Measurements from ENCODE around the gene ADARB1.

The ADARB1 gene

DNA sequence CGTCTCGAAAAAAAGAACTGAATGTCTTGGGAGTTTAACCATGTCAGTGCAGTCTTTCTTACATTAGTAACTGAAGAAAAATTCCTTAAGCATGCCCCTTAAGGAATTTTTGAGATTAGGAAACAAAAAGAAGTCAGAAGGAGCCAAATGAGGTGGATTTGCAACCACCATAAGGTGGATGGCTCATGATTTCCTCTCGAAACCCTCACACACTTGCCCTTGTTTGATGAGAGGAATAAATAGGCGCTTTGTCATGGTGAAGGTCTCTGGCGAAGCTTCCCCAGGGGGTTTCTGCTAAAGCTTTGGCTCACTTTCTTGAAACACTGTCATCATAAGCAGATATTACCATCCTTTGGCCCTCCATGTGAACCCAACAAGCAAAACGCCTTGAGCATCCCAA is 145.1 kb downstream of the ADARB1 start:
- TF ChIP-seq, protein P1, sequence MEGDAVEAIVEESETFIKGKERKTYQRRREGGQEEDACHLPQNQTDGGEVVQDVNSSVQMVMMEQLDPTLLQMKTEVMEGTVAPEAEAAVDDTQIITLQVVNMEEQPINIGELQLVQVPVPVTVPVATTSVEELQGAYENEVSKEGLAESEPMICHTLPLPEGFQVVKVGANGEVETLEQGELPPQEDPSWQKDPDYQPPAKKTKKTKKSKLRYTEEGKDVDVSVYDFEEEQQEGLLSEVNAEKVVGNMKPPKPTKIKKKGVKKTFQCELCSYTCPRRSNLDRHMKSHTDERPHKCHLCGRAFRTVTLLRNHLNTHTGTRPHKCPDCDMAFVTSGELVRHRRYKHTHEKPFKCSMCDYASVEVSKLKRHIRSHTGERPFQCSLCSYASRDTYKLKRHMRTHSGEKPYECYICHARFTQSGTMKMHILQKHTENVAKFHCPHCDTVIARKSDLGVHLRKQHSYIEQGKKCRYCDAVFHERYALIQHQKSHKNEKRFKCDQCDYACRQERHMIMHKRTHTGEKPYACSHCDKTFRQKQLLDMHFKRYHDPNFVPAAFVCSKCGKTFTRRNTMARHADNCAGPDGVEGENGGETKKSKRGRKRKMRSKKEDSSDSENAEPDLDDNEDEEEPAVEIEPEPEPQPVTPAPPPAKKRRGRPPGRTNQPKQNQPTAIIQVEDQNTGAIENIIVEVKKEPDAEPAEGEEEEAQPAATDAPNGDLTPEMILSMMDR (IDR thresholded peaks at IDR 0.05; ENCODE audit: low read depth, low read length), result no peak
- TF ChIP-seq POLR2A (IDR thresholded peaks at IDR 0.05; ENCODE audit: extremely low read depth, insufficient read length), result no peak
- TF ChIP-seq, protein P2, sequence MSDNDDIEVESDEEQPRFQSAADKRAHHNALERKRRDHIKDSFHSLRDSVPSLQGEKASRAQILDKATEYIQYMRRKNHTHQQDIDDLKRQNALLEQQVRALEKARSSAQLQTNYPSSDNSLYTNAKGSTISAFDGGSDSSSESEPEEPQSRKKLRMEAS (IDR thresholded peaks at IDR 0.05; ENCODE audit: low read depth, low read length), result no peak
- no peak for TF ChIP-seq MYC (IDR thresholded peaks at IDR 0.05; ENCODE audit: low read depth, low read length)
- no peak overlapping the region for H3K4me3 ChIP-seq (ENCODE audit: low read depth, low read length)
- no peak for DNase-seq (ENCODE audit: low read depth)

DNA sequence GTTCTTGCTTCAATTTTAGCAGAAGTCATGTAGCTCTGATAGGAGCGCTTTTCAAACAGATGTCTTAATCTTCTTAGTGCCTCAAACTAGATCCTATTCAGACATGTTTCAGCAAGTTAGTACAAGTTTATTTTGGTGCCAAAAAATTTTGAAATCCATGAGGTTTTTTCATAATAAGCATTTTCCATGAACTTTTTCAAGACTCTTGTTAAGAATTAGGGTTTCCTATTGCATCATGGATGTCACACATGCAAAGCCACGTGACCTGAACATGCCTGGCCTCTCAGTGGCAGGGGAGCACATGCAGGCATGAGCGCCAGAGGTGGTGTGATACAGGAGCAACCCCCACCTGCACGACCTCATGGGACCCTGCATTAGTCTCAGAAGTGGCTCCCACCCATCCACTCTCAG is 145.7 kb downstream of the ADARB1 start:
- H3K4me3 ChIP-seq (ENCODE audit: low read depth, low read length), result no peak overlapping the region
- DNase-seq (ENCODE audit: low read depth), result no peak
- TF ChIP-seq, protein P2 (IDR thresholded peaks at IDR 0.05; ENCODE audit: low read depth, low read length), result no peak
- TF ChIP-seq POLR2A (IDR thresholded peaks at IDR 0.05; ENCODE audit: extremely low read depth, insufficient read length) (no peak), MYC (IDR thresholded peaks at IDR 0.05; ENCODE audit: low read depth, low read length) (no peak)
- TF ChIP-seq, protein P1 (IDR thresholded peaks at IDR 0.05; ENCODE audit: low read depth, low read length), result no peak

DNA sequence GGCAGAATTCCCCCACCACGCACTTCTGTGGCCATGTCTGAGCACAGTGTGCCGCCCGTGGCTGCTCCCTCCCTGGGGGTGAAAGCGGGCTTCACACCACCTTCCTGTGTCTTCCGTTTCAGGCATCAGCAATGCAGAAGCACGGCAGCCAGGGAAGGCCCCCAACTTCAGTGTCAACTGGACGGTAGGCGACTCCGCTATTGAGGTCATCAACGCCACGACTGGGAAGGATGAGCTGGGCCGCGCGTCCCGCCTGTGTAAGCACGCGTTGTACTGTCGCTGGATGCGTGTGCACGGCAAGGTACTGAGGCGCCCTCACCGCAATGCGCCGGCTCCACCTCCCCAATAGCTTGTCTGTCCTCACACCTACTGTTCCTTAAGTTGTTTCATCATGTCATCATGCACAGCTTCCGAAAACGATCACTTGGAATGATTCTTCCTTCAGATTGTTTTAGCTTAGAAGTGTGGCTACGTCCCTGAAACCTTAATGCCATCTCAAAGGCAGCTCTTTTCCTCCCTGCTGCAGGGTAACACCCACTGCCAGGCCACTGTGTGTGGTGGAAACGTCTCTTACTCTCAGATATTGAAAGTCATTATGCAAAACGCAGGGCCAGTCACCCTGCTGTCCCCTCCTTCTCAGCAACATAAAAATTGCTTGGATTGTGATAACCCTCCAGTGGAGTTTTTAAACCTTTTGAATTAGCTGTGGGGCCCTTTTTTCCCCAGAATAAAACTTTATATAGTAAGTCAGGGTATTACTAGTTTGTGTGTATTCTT is 146.5 kb downstream of the ADARB1 start:
- no peak overlapping the region for H3K4me3 ChIP-seq (ENCODE audit: low read depth, low read length)
- TF ChIP-seq, protein P2 (IDR thresholded peaks at IDR 0.05; ENCODE audit: low read depth, low read length), result no peak
- TF ChIP-seq, protein P1 (IDR thresholded peaks at IDR 0.05; ENCODE audit: low read depth, low read length), result no peak
- TF ChIP-seq MYC (IDR thresholded peaks at IDR 0.05; ENCODE audit: low read depth, low read length), result no peak
- TF ChIP-seq POLR2A (IDR thresholded peaks at IDR 0.05; ENCODE audit: extremely low read depth, insufficient read length), result no peak
- no peak for DNase-seq (ENCODE audit: low read depth)

DNA sequence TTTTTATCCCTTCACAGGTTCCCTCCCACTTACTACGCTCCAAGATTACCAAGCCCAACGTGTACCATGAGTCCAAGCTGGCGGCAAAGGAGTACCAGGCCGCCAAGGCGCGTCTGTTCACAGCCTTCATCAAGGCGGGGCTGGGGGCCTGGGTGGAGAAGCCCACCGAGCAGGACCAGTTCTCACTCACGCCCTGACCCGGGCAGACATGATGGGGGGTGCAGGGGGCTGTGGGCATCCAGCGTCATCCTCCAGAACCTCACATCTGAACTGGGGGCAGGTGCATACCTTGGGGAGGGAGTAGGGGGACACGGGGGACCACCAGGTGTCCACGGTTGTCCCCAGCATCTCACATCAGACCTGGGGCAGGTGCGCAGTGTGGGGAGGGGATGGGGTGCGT is 147.6 kb downstream of the ADARB1 start:
- TF ChIP-seq, protein P1 (IDR thresholded peaks at IDR 0.05; ENCODE audit: low read depth, low read length), result no peak
- TF ChIP-seq, protein P2 (IDR thresholded peaks at IDR 0.05; ENCODE audit: low read depth, low read length), result no peak
- TF ChIP-seq MYC (IDR thresholded peaks at IDR 0.05; ENCODE audit: low read depth, low read length), result no peak
- no peak for TF ChIP-seq POLR2A (IDR thresholded peaks at IDR 0.05; ENCODE audit: extremely low read depth, insufficient read length)
- no peak overlapping the region for H3K4me3 ChIP-seq (ENCODE audit: low read depth, low read length)
- no peak for DNase-seq (ENCODE audit: low read depth)

DNA sequence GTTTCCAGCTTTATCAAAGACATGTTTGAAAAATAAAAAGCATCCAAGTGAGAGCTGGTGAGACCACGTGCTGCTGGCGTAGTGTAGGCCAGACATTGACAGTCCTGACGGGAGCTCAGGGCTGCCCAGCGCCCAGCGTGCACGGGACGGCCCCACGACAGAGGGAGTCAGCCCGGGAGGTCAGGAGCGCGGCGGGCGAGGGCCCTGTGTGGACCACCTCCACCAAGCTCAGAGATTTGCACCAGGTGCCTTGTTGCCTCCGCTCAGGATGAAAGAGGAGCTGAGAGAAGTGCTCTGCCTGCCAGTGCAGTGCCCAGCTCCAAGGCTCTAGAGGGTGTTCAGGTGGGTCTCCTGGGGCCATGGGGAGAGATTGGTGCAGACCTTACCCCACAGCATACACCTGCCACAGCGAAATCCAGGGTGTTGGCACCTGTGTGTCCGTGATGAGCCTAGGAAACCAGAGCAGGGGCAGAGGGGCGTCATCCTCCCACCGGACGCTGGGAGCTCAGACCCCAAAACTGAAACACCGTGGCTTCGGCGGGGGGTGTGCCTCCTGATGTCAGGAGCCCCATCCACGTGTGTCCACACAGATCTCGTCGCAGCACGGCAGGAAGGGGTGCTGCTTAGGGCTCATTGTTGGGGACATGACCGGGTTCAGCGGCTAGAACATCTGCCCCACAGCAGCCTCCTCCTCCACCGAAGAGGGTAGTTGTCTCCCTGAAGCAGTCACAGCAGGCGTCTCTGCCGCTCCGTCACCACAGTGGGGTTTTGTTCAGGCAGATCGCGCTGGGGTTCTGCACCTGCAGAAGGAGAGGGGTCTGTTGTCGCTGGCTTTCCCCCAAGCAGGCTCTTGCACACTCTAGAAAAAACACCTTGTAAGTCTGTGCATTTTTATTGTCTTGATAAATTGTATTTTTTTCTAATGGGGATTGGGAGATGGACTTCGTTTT is 149.1 kb downstream of the ADARB1 start:
- TF ChIP-seq MYC (IDR thresholded peaks at IDR 0.05; ENCODE audit: low read depth, low read length) (no peak), POLR2A (IDR thresholded peaks at IDR 0.05; ENCODE audit: extremely low read depth, insufficient read length) (no peak)
- TF ChIP-seq, protein P1 (IDR thresholded peaks at IDR 0.05; ENCODE audit: low read depth, low read length), result no peak
- TF ChIP-seq, protein P2 (IDR thresholded peaks at IDR 0.05; ENCODE audit: low read depth, low read length), result no peak
- H3K4me3 ChIP-seq (ENCODE audit: low read depth, low read length), result no peak overlapping the region
- DNase-seq (ENCODE audit: low read depth), result no peak

Data from NB4 (cell line).